NAMALWA (cell line): Measurements from ENCODE around the gene SDK2.
A peak's percentile ranks its signal among the peaks of the same experiment; 100 is the strongest.

Experiments
- DNase-seq: peaks from one replicate; pipeline ENCODE4 v3.0.0-alpha.2; 2015; ENCODE audit warnings: low spot score

SDK2 gene

GRCh38 chr17:73644145-73645049 is at the start of gene SDK2:
Gene SDK2 (minus strand): TSS chr17:73644445. CDS start chr17:73644088, 357 bp downstream.
- DNase-seq, result no peak

GRCh38 chr17:73693071-73693470 is 48.8 kb upstream of the SDK2 start:
- DNase-seq, result no peak

- no peak for DNase-seq
Measured at GRCh38 chr17:73691321-73691766, 47.1 kb upstream of the SDK2 start.

- no peak for DNase-seq
Measured at GRCh38 chr17:73690676-73691075, 46.4 kb upstream of the SDK2 start.

GRCh38 chr17:73689596-73690275 is 45.5 kb upstream of the SDK2 start:
- DNase-seq, result no peak

- DNase-seq, result no peak
Measured at GRCh38 chr17:73686961-73687360, 42.7 kb upstream of the SDK2 start.

- no peak for DNase-seq
Measured at GRCh38 chr17:73686126-73686525, 41.9 kb upstream of the SDK2 start.

- no peak for DNase-seq
Measured at GRCh38 chr17:73684183-73684582, 39.9 kb upstream of the SDK2 start.

GRCh38 chr17:73683771-73684170 is 39.5 kb upstream of the SDK2 start:
- DNase-seq, result no peak

GRCh38 chr17:73681946-73682345 is 37.7 kb upstream of the SDK2 start:
- no peak for DNase-seq

- DNase-seq, result no peak
Measured at GRCh38 chr17:73679476-73679875, 35.2 kb upstream of the SDK2 start.

GRCh38 chr17:73678999-73679398 is 34.8 kb upstream of the SDK2 start:
- no peak for DNase-seq

- no peak for DNase-seq
Measured at GRCh38 chr17:73669771-73670170, 25.5 kb upstream of the SDK2 start.

GRCh38 chr17:73667181-73667959 is 23.1 kb upstream of the SDK2 start:
- DNase-seq, result no peak

- DNase-seq, result no peak
Measured at GRCh38 chr17:73663614-73664013, 19.4 kb upstream of the SDK2 start.

GRCh38 chr17:73660366-73660765 is 16.1 kb upstream of the SDK2 start:
- DNase-seq, result no peak

GRCh38 chr17:73658821-73659515 is 14.7 kb upstream of the SDK2 start:
- no peak for DNase-seq

- DNase-seq, result peak; percentile 31
Measured at GRCh38 chr17:73657473-73658116, 13.3 kb upstream of the SDK2 start.

GRCh38 chr17:73654241-73654640 is 10.0 kb upstream of the SDK2 start:
- no peak for DNase-seq

GRCh38 chr17:73653810-73654209 is 9.6 kb upstream of the SDK2 start:
- DNase-seq, result no peak

GRCh38 chr17:73652886-73653480 is 8.7 kb upstream of the SDK2 start:
- DNase-seq, result no peak
